GM18909 (cell line): Measurements from ENCODE around the gene HOXA5.

Source experiments
- ATAC-seq: cut with Tn5 transposase; IDR thresholded peaks from one replicate; pipeline ENCODE4 v1.9.1; 2021; ENCODE audit warnings: mild to moderate bottlenecking; ENCODE audit not compliant: unreplicated experiment, poor library complexity

The HOXA5 gene

DNA sequence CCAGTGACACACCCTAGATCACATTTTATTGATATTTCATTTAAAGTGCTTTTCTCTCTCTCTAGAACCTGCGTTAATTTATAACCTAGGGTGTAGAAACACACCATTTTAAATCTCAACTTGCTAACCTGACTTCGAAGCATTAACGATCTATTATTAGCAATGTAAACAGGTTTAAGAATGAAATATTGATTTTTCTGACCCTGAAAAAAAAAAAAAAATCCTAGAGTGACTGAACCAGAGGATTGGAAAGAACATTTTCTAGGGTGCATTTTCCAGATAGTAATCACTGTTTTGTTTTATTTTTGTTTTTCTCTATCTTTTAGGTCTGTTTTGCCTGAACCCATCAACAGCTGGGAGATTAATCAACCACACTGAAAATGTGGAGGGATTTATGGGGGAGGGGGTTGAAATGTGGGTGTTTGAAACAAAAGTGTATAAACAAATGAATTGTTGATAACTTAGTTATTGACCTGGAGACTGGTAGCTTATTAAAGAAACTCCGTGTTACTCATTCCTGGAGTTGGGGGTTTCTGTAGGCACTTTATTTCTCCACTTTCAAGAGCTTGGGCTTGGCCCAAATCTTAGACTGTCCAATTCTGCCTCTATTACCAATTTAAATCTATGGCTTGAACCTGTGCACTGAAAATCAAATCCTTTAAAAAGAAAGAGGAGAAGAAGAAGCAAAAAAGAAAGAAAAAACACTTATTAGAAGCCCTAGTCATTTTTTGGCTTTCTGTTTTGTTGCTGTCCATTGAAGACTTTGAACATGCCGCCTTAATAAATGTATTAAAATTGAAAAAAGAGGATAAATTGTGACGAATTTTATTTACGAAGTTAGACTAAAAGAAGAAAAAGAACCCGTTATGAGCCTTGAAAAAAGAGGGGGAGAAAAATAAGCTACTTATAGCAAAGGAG is 43.8 kb downstream of the HOXA5 start:
- no peak for ATAC-seq

DNA sequence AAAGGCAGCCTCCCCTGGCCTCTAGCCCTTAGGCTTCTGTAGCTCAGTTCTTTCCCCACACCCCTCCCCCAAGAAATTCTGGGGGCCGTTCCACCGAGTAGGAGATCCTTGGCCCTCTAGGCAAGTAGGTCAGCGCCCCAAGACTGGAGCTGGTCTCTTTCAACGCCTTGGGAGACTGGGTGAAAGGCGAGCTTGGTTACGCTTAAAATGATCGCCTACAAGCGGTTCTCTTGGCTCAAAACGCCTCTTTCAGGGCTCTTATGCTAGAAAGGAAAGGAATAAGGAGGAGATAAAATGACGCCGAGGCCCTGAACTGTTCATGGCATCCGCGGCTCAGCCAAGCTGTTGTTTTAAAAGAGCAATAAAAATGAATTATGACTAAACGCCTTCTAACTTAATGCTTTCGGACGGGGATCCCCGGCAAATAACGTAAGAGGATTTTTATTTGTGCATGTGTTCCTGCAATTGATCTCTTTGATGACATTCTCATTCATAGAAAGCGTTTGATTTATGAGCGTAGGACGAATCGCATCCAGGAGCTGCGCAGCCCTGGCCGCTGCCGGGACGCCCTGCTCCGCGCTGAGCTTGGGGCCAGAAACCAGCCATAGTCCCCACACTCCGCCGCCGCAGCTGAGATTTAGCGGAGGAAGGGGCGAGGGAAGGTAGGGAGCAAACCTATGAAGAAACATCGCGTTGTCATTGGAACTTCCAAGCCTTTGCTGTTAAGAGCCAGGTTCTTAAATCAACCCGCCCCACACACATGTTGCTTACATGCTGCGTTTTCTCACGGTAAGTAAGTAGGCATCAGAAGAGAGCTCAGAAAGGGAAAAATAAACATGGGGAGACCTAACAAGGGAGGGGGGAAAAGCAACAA is 44.7 kb downstream of the HOXA5 start:
- no peak for ATAC-seq

DNA sequence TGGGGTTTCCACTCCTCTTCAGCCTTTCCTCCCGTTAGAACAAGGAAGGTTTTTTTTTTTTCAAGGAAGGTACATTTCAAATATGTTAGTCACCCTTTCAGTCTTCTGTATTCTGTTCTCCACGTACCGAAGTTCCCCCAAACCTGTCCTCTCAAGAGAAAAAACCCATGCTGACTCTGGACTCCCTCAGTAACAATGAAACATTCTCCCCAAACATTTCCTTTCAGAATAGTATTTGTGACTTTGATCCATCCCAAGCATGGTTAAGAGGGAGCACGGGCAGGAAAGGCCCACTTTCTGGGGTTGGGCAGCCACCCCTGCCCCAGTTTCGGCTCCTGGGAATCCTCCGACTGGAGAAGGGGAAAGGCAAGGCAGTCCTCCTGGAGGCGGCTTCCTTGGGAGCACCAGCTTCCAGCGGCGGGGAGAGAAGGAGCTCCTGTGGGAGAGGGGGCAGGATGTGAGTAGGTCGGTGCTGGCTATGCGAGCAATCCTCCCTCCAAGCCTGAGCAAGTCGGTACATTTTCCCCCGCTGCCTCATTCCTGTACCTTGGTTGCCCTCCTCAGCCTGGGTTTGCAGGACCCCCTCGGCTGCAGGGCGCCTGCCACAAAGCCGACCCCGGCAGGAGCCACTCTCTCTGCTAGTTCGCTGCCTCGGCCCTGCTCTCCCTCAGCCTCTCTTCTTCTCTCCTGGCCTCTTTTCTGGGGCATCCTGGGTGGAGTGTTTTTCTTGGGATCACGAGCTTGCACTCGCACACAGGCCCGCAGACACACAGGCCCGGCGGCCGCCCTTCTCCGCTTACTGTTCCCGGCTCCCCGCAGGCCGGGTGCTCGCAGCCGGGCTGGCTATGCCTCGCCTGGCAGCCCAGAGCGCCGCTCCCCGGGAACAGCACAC is 45.5 kb downstream of the HOXA5 start:
- ATAC-seq, result no peak

DNA sequence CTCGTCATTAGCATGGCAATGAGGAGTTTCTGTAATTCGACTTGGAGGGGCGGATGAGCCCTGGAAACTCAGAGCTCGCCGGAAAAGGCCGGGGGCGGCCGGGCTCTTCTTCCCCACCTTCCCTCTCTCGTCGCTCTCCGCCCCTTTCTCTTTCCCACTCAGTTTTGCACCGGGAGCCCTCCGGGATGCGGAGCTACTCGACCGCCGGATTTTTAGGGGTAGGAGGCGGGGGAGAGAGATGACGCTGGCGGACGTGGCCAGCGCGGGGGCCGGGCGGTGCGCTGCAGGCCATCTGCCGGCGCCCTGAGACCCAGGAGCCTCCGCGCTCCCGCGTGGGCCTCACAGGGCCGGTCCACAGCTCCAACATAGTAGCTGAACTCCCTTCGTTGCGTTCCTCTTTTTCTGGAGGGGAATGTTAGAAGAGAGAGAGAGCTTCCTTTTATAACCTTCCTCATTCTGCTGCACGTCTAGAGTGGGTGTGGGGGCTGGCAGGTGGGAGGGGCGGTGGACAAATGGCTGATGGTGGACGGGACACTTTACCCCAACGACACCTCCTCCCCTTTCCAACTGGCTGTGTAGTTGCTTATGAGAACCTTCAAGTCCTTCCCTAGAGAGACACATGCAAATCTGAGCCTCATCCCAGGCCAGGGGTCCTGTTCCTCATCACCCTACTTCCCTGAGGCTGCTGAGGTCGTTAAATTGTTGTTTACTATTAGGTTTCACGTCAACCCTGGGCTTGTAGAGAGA is 46.5 kb downstream of the HOXA5 start:
- no peak for ATAC-seq

DNA sequence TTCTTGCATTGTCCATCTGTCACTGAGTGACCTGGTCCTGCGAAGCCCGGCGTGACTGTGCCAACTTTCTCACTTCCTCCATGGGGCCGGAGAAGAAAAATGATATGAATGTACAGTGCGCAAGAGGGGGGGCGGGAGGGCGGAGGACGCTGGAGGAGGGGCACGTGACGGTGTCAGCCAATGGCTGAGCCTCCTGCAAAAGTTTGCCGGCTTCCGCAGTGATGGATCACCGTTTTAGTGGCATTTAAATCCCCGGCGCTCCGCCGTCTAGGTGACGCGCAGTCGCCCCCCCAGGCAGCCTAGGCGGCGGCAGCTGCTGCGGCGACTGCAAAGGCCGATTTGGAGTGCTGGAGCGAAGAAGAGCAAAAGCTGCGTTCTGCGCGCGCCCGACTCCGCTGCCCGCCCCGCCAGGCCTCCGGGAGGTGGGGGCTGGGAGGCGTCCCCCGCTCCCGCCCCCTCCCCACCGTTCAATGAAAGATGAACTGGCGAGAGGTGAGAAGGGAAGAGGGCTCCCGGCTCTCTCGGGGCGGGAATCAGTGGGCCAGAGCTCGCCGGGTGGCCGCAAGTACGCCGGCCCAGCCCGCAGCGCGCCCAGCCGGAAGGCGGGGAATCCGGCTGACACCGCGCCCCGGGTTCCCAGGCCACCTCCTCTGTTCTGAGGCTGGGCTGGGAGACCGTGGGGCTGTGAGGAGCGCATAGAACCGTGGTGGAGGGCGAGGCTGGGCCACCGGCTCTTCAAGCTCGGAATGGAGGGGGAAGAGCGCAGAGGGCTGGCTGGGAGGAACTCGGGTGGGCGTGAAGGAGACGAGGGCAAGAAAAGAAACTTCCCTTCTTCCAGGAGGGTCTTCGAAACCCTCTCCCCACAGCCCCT is 47.3 kb downstream of the HOXA5 start, which contains the start of gene HOXA1:
HOXA1 (minus strand) TSS at position 104 of the 871 bp plus-strand sequence; CDS start at position 16, 88 bp downstream.
- peak; percentile 83 for ATAC-seq

DNA sequence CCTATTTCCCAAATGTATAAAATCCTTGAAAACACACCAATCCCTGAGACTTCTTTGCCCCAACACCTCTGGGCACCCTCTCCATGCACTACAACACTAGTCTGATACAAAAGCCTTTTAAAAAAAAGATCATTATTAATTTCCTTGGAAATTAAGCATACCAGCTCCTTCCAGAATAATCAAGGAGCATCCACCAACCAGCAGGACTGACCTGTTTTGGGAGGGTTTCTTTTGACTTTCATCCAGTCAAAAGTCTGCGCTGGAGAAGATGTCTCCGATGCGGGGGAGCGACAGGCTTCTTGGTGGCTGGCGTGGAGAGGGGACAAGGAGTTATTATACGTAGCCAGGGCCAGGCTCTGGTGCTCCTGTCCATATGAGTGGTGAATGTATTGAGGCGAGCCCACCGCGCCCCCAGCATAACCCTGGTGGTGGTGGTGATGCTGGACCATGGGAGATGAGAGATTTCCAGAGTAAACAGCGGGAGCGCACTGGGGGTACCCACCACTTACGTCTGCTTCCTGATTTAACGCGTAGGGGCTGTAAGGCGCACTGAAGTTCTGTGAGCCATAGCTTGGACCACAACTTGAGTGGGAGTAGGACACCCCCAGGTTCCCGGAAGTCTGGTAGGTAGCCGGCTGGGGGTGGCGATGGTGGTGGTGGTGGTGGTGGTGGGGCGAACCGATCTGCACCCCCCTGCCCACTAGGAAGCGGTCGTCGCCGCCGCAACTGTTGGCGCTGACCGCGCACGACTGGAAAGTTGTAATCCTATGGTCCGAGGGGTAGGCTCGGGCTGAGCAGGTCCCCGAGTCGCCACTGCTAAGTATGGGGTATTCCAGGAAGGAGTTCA is 48.2 kb downstream of the HOXA5 start:
- no peak for ATAC-seq

DNA sequence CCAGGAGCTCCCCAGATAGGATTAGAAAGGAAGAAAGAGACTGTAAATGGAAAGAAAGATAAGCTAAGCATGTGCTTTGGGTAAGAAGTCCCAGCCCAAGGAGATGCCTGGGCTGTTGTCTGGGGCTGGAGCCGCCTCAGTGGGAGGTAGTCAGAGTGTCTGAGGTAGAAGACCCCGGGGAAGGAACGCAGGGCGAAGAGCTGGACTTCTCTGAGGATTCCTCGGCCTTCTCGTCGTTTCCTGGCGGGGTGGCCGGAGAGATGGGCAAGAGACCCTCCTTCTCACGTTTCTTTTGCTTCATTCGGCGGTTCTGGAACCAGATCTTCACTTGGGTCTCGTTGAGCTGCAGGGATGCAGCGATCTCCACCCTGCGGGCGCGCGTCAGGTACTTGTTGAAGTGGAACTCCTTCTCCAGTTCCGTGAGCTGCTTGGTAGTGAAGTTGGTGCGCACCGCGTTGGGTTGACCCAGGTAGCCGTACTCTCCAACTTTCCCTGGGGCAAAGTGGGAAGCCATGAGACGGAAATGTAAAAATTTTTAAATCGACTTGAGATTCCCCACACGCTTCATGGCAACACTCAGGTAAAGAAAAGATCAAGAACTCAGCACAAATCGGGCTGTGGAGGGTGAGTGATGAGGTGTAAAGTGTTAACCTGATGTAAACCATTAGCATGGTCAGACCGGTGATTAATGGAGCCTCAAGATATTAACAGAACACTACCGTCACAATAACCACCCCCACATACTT is 49.0 kb downstream of the HOXA5 start:
- ATAC-seq, result no peak

DNA sequence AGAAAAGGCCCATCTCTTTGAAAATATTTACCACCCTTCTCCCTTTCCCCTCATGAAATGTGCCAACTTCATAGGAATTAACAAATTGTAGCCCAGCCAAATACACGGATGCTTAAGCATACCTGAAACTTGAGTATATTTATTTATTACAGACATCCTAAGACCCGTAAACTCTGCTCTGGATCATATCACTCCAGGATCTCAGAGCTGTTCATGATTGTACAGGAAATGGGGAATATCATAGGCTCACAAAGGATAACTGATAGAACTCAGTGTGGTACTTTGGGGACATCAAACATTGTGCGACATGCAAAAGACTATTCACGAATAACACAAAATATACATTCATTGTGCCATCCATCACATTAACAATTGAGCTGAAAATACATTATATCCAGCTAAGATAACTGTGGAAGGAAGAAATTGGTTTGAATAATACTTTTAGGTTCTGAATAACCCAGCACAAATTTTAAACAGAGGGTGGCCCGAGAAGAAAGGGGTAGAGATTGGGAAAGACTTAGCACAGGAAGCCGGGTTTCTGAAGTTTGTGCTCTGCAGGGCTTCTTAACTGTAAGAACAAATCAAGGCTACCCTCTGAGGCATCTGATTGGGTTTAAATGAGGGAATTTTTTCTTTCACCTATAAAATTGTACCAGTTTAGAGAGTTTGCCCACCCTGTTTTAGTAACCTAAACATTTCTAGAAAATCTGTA is 50.1 kb downstream of the HOXA5 start:
- ATAC-seq, result no peak

DNA sequence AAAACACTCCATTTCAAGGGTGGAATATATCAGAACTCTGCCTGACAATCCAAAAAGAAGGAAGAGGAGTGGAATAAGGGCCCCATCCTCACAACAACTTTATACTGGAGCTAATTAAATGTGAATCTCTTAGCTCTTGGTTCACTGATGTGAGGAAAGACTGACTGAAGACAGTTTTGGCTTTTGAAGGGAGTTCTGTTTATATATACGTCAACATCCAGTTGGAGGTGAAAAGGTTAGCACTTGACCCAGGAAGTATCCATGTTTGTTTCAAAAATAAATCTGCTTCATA is 50.7 kb downstream of the HOXA5 start:
- no peak for ATAC-seq

DNA sequence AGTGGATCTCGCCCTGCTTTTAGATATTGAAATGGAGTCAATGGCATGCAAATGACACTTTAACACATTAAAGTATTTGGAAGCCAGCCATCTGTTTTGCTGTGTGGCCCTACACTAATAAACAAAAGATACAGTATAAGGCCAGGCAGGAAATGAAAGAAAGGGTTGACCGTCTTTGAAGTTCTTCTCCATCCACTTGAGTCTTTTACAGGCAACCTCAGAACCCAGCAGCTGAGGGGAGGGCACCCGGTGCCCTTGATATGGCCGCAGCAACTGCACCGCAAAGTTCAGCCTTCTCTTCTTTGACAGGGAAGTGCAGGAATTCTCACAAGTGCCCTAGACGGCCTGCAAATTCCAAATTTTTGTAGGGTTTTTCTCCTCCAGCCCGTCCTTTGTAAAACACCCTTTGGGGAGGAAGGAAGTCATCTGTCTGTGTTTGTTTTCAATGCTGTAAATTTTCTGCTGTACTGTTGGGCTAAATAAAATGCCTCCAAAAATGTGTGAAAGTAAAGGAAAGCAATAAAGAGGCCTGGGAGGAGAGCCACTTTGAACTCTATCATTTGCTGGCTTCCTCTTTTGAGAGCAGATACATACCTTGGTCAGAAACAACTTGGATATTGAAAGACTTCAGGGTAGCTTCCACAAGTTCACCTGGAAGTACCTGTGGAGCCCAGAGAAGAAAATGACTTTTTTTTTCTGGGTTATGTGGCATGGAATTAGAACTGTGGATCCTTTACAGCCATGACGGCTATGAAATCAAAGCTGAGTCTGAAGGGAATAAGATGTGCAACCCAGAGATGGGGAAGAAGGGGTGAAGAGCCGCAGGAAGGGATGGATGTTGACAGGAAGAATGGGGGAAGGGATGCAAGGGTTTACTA is 51.3 kb downstream of the HOXA5 start:
- no peak for ATAC-seq

DNA sequence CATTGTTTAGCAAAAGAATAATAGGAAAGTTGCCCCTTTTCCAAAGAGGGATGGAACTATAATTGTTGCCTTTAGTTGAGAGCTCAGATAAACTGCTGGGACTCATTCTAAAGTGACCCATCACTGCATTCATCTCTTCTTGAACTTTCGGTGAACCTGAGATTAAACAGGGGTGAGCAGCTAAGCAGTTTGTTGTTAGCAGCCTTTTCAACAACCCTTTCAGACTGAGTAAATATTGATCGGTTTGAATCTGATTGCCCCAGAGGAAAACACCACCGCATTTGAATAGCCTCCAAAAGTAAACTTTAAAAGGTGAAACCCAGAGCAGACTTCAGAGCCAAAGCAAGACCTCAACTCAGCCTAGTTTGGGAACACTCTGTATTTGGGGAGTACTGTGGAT is 52.4 kb downstream of the HOXA5 start:
- no peak for ATAC-seq
